Esophagus squamous epithelium (tissue), 5 donors: ENCODE results near the gene RNF150. TPM values are rescaled to one million over a fixed set of nuclear protein-coding genes. Genes with fewer than 3 reads are reported as not detected.

Source experiments
- DNase-seq: peaks from one replicate; lab custom pipeline; 2025; lab: John Stamatoyannopoulos, UW
- H3K27ac ChIP-seq, 4 donors: fragments of 200-600 bp; sonication (generic); one replicate each; pipeline ENCODE4 v1.5.1; 2016 to 2019; ENCODE audit warnings: mild to moderate bottlenecking in 1 of 4
- H3K27me3 ChIP-seq, 4 donors: fragments of 200-600 bp; sonication (generic); 1 replicate in 3 of 4; 2 replicates in 1 of 4; pipeline versions ENCODE4 v1.5.1 to v1.6.0; 2017 to 2021; ENCODE audit warnings: antibody characterized with exemption in 1 of 4
- H3K36me3 ChIP-seq, 3 donors: fragments of 200-600 bp; sonication (generic); one replicate each; pipeline ENCODE4 v1.5.1; 2016 to 2019
- H3K4me1 ChIP-seq, 3 donors: fragments of 200-600 bp; sonication (generic); one replicate each; pipeline ENCODE4 v1.5.1; 2017 to 2019
- H3K4me3 ChIP-seq, 4 donors: fragments of 200-600 bp; sonication (generic); 1 replicate in 3 of 4; 2 replicates in 1 of 4; pipeline ENCODE4 v1.5.1; 2016 to 2019; ENCODE audit warnings: mild to moderate bottlenecking in 2 of 4, moderate library complexity in 1 of 4
- H3K9me3 ChIP-seq, 3 donors: fragments of 200-600 bp; sonication (generic); one replicate each; pipeline ENCODE4 v1.5.1; 2016 to 2019
- CTCF ChIP-seq, 6 experiments: fragments of 450-650 bp in 4 of 6; fragments of 200-600 bp in 2 of 6; sonication (generic) in 2 of 6; IDR thresholded peaks; one replicate each; pipeline ENCODE4 v1.5.1; 2016 to 2019; ENCODE audit warnings: antibody characterized with exemption in 6 of 6, mild to moderate bottlenecking in 4 of 6, moderate library complexity in 4 of 6
- POLR2A ChIP-seq, 4 donors: fragments of 450-650 bp; IDR thresholded peaks; one replicate each; pipeline ENCODE4 v1.6.1; 2017; ENCODE audit warnings: antibody characterized with exemption in 4 of 4, mild to moderate bottlenecking in 4 of 4, moderate library complexity in 3 of 4
- WGBS, 2 donors: methylation state at CpG; one replicate each; pipeline ENCODE4 v1.1.5; 2018; 5-methylcytosine and 5-hydroxymethylcytosine counted together
- intact Hi-C: fragments of 100-400 bp; cut with DNase I; formaldehyde crosslinking; loops from one replicate; pipeline ENCODE4 v1.15.0; 2022
- total RNA-seq, 4 donors: library from RNA; depleted of rRNA; stranded (reverse); fragments of >200 nt; gene quantifications; one replicate each; pipeline ENCODE4 v1.1.0, GENCODE V29; 2016
- donor health status: DM: yes; HTN: yes; CAD: no.

Gene RNF150
- total RNA-seq, 4 donors from 2014 or later = 0.23 to 6.7 (median 4.5) TPM

- Histone ChIP-seq H3K36me3 (no peaks in the 10 kb centered on the region), H3K27me3 (no peaks in the 10 kb centered on the region), H3K4me1 (no peaks in the 10 kb centered on the region), H3K9me3 (no peaks in the 10 kb centered on the region), H3K27ac (no peak overlapping the region), H3K4me3 (no peak overlapping the region)
- TF ChIP-seq POLR2A (IDR thresholded peaks at IDR 0.05) (no peak), CTCF (IDR thresholded peaks at IDR 0.05) (no peak)
- DNase-seq = no peak
- intact Hi-C loops = no loop called here
- whole genome bisulfite sequencing, 2 donors = 70 to 71% methylated on average over 2 of the region's 2 CpGs
Observed at GRCh38 chr4:141036786-141037185, 96.5 kb downstream of the RNF150 start.

DNA sequence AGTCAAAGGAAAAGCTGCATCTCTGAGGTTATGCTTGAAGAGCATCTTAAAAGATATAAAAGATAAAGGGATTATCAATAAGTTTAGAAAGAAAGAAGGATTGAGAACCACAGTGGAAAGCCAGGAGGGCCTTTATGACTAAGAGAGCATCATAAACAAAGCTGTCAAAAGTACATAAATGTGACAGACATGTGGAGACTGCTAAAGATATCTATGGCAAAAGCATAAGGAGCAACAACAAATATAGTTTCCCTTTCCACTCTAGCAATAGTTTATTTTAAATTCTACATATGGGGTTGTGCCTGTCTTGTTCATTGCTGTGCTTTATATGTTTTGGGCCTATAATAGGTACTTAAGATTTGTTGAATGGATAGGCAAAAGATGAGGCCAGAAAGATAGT lies 97.3 kb downstream of the RNF150 start:
- no peak for DNase-seq
- Histone ChIP-seq H3K9me3 (no peaks in the 10 kb centered on the region), H3K4me1 (no peaks in the 10 kb centered on the region), H3K27me3 (no peaks in the 10 kb centered on the region), H3K36me3 (no peaks in the 10 kb centered on the region), H3K4me3 (no peak overlapping the region), H3K27ac (no peak overlapping the region)
- intact Hi-C loops = no loop called here
- TF ChIP-seq CTCF (IDR thresholded peaks at IDR 0.05) (no peak), POLR2A (IDR thresholded peaks at IDR 0.05) (no peak)

GRCh38 chr4:141028024-141028529 lies 105.2 kb downstream of the RNF150 start:
- H3K9me3 ChIP-seq = no peaks in the 10 kb centered on the region
- H3K36me3 ChIP-seq = no peaks in the 10 kb centered on the region
- H3K27me3 ChIP-seq = no peaks in the 10 kb centered on the region
- peak overlapping the region in 3 of 4 donors; percentile 3 to 19 (median 4) for H3K27ac ChIP-seq
- WGBS, 2 donors = 23 to 26% methylated on average over 2 of the region's 2 CpGs
- intact Hi-C loops = no loop called here
- no peak for DNase-seq
- H3K4me3 ChIP-seq = no peak overlapping the region
- peaks cover 0 to 8% (median 5%) of the 10 kb centered on the region in 3 donors for H3K4me1 ChIP-seq
- TF ChIP-seq CTCF (IDR thresholded peaks at IDR 0.05) = no peak
- no peak for TF ChIP-seq POLR2A (IDR thresholded peaks at IDR 0.05)

DNA sequence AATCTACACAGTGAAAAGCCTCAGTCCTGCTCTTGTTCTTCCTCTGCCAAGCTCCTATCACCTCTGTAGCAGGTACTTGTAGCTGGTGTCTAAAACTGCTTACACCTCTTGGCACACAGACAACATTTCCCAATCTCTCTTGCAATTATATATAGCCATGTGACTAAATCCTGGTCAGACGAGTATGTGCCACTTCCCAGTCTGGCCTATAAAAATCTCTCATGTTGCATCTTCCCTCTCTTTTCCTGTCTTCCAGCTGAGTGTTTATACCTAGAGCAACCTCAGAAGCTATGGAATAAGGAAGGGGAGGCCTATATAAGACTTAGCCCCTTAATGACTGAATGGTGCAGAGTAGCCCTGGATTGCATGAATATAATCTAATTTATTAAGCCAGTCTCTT lies 105.8 kb downstream of the RNF150 start:
- peak overlapping the region in 3 of 4 donors; percentile 4 to 36 (median 32) for H3K27ac ChIP-seq
- WGBS, 2 donors = 7 to 10% methylated on average over 1 of the region's 1 CpG
- no peak for DNase-seq

DNA sequence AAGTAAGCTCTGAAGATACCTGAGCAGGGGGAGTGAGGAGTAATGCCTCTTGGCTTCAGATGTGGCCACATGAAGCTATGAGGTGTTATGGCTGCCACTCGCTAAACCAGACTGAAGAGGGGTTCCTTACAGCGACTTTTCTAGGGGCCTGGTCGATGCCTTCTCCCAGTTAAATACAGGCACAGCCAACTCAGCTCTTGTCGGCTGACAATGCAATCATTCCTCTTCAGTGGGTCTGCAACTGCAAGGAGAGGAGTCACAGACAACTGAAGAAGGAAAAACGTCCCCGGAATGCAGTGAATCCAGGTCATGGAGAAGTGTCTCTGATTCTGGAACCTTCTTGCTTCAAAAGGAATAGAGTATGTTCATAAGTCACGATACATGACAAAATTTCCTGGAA lies 106.4 kb downstream of the RNF150 start:
- no peak for TF ChIP-seq CTCF (IDR thresholded peaks at IDR 0.05)
- no peak for TF ChIP-seq POLR2A (IDR thresholded peaks at IDR 0.05)
- H3K36me3 ChIP-seq = no peaks in the 10 kb centered on the region
- whole genome bisulfite sequencing, 2 donors = 84 to 92% methylated on average over 6 to 7 of the region's 7 CpGs
- peak overlapping the region in 2 of 4 donors; percentile 2 to 36 for H3K27ac ChIP-seq
- no peaks in the 10 kb centered on the region for H3K9me3 ChIP-seq
- intact Hi-C loops = no loop called here
- H3K27me3 ChIP-seq = no peaks in the 10 kb centered on the region
- DNase-seq = no peak
- H3K4me1 ChIP-seq = peaks cover 0 to 8% (median 6%) of the 10 kb centered on the region in 3 donors
- H3K4me3 ChIP-seq = no peak overlapping the region

More for the DNA sequence above, 105.8 kb downstream of the RNF150 start:
- peaks cover 0 to 8% (median 5%) of the 10 kb centered on the region in 3 donors for H3K4me1 ChIP-seq
- H3K27me3 ChIP-seq = no peaks in the 10 kb centered on the region
- TF ChIP-seq CTCF (IDR thresholded peaks at IDR 0.05) = no peak
- no peak for TF ChIP-seq POLR2A (IDR thresholded peaks at IDR 0.05)
- intact Hi-C loops = no loop called here
- H3K36me3 ChIP-seq = no peaks in the 10 kb centered on the region
- no peak overlapping the region for H3K4me3 ChIP-seq
- no peaks in the 10 kb centered on the region for H3K9me3 ChIP-seq
